ENCODE data around the gene HCN4.
"Not testable (repeated sequence)": the region's sequence is repeated elsewhere in the genome, so short reads cannot be mapped to it uniquely, and the experiment has no call there.

HCN4 gene

DNA sequence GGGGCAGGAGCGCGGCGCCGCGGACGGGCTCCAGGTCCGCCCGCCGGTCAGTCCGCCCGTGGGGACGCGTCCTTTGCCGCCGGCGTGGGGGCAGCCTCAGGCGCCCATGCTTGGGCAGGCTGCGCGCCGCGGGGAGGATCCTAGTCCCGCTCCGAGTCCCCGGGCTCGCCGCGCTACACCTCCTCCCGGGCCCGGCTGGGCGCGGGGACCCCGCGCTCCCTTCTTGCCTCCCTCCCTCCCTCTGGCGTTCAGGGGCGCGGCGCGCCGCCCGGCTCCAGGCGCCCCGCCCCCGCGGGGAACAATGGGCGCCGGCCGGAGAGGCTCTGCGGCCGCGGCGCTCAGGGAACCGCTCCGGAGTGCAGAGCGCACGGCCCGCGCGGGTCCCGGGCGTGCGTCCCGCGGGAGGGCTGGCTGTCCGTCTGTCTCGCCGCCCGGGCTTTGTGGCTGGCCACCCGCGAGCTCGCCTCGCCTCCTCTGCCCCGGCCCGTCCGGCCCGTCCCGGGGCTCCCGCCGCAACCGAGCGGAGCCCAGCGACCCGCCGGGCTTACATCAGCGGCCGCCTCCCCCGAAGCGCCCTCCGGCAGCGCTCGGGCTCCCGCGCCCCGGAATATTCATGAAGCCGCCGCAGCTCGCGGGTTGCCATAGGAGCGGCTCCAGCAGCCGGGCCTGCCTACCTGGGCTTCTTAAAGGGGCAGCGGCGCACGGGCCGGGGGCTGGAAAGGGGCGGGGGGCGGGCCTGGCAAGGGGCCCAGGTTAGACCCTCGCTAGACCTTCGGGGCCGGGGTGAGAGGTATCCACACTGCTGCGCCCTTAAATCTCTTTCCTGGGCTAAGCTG is at the start of gene HCN4:
Gene HCN4 (minus strand): TSS at position 658 of the 836 bp plus-strand sequence. CDS start 688 bp downstream, outside the sequence.
- DNase-seq (ENCODE audit: low read depth in 1 of 2, low spot score in 1 of 2), result no peak

- DNase-seq (ENCODE audit: low read depth in 1 of 2, low spot score in 1 of 2), result no peak
These were observed 46.1 kb upstream of the HCN4 start for GRCh38 chr15:73414876-73415275.

DNA sequence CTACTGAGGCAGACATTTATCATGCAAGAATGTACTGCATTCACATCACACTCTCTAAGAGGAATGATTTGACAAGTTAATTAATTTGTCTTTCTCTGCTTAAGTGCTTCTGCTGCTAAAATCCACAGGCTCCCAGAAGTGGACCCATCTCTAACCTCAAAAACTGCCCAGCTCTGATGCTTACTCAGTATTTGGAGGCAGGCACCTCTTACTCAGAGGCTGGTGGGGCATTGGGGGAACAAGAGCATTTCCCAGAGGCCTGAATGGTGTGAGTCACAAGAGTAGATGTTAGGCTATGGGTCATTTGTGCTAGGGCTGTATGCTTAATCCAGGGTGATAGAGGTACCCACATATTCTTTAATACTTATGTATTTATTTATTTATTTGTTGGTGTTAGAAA is 34.4 kb upstream of the HCN4 start:
- no peak for DNase-seq (ENCODE audit: low read depth in 1 of 2, low spot score in 1 of 2)

DNA sequence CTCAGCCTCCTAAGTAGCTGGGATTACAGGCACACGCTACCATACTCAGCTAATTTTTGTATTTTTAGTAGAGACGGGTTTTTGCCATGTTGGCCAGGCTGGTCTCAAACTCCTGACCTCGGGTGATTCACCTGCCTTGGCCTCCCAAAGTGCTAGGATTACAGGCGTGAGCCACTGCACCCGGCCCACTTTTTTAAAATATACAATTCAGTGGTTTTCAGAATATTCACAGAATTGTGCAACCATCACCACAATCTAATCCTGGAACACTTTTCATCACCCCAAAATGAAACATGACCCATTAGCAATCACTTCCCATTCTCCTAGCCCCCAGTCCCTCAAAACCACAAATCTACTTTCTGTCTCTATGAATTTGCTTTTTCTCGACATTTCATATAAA is 31.5 kb upstream of the HCN4 start:
- not testable (repeated sequence) for DNase-seq (ENCODE audit: low read depth in 1 of 2, low spot score in 1 of 2)

DNA sequence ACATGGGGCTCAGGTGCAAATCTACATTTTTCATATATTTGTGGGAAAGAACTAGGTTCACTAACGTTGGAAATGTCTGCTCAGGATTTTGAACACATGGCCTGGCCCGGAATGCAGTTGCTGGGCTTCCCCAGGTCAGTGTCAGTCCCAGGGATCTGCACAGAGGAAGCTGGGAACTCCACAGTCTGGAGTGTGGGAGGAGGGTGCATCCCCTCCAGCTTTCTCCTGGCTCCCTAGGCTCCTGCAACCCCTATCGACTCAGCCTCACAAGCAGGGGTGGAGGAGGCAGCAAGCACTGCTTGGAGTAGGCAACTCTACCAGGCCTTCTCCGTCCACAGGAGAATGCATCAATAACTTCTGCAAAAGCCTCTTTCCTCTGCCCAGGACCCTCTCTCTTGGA is 30.1 kb upstream of the HCN4 start:
- no peak for DNase-seq (ENCODE audit: low read depth in 1 of 2, low spot score in 1 of 2)

GRCh38 chr15:73397461-73397860 is 28.7 kb upstream of the HCN4 start:
- DNase-seq (ENCODE audit: low read depth in 1 of 2, low spot score in 1 of 2), result no peak

GRCh38 chr15:73395671-73396070 is 26.9 kb upstream of the HCN4 start:
- no peak for DNase-seq (ENCODE audit: low read depth in 1 of 2, low spot score in 1 of 2)

GRCh38 chr15:73394782-73395181 is 26.0 kb upstream of the HCN4 start:
- no peak for DNase-seq (ENCODE audit: low read depth in 1 of 2, low spot score in 1 of 2)

- DNase-seq (ENCODE audit: low read depth in 1 of 2, low spot score in 1 of 2), result no peak
These were observed 24.6 kb upstream of the HCN4 start for GRCh38 chr15:73393336-73393735.

- DNase-seq (ENCODE audit: low read depth in 1 of 2, low spot score in 1 of 2), result no peak
These were observed 23.3 kb upstream of the HCN4 start for GRCh38 chr15:73392025-73392424.

DNA sequence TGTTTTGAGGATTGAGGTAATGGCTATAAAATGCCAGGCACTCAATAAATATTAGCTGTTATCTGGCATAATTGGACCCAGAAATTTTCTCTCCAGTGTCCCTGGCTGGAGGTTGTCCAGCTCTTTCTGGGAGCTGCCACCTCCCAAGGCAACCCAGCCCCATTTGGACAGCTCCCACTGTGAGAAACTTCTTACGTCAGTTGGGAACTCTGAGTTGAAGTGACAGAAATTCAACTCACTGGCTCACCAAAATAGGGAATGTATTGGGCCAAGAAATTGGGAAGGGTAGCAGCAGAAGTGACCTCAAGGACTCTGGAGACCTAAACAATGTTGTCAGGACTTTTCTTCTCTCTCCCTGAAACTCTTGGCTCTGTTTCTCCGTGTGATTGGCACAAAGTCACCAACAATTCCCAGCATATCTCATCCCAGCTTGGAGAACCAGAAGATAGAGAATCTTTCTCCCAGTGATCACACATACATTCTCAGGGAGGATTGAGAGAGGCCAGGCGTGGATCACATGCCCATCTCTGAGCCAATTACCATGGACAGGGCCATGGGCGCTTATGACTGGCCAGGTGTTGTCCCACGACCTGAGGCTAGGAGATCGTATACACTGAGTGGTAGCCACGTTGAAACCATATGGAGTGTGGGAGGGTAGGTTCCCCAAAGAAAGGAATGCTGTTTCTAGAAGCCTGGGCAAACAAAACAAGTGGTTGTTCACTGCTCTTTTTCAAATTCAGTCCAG is 22.5 kb upstream of the HCN4 start:
- DNase-seq (ENCODE audit: low read depth in 1 of 2, low spot score in 1 of 2), result no peak

GRCh38 chr15:73389971-73390544 is 21.3 kb upstream of the HCN4 start:
- no peak for DNase-seq (ENCODE audit: low read depth in 1 of 2, low spot score in 1 of 2)

GRCh38 chr15:73389539-73389938 is 20.8 kb upstream of the HCN4 start:
- no peak for DNase-seq (ENCODE audit: low read depth in 1 of 2, low spot score in 1 of 2)

DNA sequence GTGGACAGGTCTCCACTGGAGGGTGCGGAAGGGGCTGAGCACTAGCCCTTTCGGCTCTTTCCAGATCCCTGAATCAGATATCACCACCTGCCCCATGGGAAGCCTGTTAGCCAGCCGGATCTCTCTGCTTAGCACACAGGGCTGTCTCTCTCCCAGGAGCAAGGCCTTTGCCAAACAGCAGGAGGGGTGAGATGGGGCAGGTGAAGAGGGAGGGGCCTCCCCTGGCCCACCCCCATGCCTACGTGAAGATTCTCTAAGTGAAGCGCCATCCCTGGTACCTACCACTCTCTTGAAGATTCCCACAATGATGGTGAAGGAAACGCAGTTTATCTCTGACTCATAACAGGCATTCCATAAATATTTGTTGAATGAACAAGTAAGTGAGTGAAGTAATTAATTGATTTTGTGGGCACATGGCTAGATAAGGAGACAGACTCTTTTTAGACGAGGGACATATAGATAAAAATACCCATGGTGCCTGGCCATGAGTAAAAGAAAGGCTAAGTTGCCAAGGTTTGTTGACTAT is 19.6 kb upstream of the HCN4 start:
- no peak for DNase-seq (ENCODE audit: low read depth in 1 of 2, low spot score in 1 of 2)

DNA sequence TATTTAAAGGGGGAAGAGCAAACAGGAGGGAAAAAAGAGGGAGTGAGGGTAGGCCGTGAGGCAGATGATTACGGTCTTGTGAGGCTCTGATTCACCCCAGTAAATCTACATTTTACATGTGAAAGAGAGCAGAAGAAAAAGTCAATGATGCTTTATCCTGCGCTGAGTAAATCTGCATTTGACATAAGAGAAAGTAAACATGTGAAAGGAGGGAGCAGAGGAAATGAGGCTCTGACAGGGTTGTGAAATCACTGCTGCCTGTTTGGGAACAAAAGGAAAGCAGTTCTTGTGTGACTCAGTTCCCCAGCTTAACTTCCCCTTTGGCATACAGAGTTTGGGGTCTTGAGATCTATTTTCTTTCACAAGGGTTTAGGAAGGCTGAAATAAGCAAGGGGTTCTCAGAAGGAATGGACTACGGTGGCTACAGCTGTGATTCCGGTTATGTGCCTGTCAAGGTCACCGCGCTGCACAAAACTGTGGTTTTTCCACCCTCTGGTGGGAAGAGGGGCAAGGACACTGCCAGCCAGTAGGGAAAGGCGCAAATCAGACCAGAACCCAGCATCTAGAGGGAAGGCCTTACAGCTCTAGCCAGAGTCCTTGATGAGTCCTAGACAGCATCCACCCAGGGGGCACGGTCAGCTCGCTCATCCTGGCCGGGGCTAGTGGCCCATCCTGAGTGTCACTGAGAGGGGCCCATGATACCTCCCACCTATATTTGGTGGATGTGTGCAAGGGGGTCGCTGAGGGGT is 18.9 kb upstream of the HCN4 start:
- DNase-seq (ENCODE audit: low read depth in 1 of 2, low spot score in 1 of 2), result no peak

- no peak for DNase-seq (ENCODE audit: low read depth in 1 of 2, low spot score in 1 of 2)
These were observed 18.2 kb upstream of the HCN4 start for GRCh38 chr15:73386886-73387506.

DNA sequence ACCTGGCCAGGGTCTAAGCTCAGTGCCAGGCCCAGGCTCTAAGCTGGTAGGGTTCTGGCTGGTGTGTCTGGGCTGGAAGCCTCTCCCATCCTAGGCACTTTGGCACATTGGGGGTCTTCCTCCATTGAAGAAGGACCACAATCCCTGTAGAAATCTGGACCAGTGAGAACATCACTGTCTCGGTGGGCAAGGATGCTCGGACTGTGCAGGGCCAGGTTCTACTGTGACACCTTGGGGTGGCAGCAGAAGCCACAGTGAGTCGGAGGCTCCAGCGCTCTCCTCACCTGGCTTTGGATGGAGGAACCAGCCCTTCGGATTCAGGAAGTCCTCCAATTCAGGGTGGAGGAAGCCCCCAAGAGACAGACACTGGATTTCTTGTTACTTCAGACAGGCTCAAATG is 17.5 kb upstream of the HCN4 start:
- no peak for DNase-seq (ENCODE audit: low read depth in 1 of 2, low spot score in 1 of 2)

GRCh38 chr15:73385205-73385604 is 16.4 kb upstream of the HCN4 start:
- DNase-seq (ENCODE audit: low read depth in 1 of 2, low spot score in 1 of 2), result no peak

DNA sequence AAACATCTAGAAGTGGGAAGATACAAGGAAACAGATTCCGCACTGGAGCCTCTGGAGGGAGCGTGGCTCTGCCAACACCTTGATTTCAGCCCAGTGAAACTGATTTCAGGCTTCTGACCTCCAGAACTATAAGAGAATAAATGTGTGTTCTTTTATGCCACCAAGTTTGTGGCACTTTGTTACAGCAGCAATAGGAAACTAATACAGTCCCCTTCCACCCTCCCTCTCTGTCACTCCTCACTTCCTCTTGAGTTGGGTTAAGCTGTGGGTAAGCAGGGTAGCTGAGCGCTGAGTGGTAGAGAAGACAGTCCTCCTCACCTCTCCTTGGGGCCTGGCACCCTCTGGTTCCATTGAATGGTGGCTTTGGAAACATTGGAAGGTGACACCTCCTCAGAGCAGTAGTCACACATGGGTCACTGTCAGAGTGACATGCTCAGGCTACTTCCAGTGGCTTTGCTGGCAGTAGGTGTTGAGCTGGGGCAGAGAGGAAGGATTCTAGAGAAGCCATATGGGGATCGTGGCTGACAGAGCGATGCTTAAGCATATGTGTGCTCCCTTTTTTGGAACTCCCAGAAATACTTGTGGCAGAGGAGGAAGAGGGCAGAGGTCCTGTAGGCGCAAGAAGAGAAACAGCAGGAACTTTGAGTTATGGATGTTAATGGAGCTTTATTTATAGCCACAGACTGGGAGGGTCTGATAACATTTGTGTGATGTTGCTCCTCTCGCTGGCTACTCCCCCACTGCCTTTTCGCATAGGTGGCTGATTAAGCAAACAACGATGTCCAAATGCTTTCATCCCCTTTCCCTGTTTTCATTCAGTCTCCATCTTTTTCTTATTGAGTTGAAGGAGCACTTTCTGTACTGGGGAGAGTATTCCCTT is 14.8 kb upstream of the HCN4 start:
- no peak for DNase-seq (ENCODE audit: low read depth in 1 of 2, low spot score in 1 of 2)

- DNase-seq (ENCODE audit: low read depth in 1 of 2, low spot score in 1 of 2), result no peak
These were observed 13.4 kb upstream of the HCN4 start for GRCh38 chr15:73382115-73382514.
